IPS DF 6.9 (cell line): Measurements from ENCODE around the gene DPH3.

ENCODE experiments used
- DNase-seq: peaks from one replicate; pipeline ENCODE4 v3.0.0-alpha.2; 2013; ENCODE audit warnings: low read depth, low spot score
- H3K27ac ChIP-seq: one replicate; pipeline ENCODE4 v1.5.1; 2013; ENCODE audit warnings: low read length, control low read depth
- H3K27me3 ChIP-seq: 2 replicates; pipeline ENCODE4 v1.6.1; 2013; ENCODE audit warnings: mild to moderate bottlenecking, low read length; ENCODE audit not compliant: control insufficient read depth, insufficient read depth
- H3K36me3 ChIP-seq: 2 replicates; pipeline ENCODE4 v1.6.1; 2013; ENCODE audit warnings: low read length; ENCODE audit not compliant: control insufficient read depth, insufficient read depth
- H3K4me1 ChIP-seq: 2 replicates; pipeline ENCODE4 v1.6.1; 2013; ENCODE audit warnings: low read length; ENCODE audit not compliant: control insufficient read depth, insufficient read depth
- H3K4me3 ChIP-seq: 2 replicates; pipeline ENCODE4 v1.5.1; 2013; ENCODE audit warnings: mild to moderate bottlenecking, low read length
- H3K9me3 ChIP-seq: 2 replicates; pipeline ENCODE4 v1.6.1; 2013; ENCODE audit warnings: low read length, inconsistent platforms; ENCODE audit not compliant: control insufficient read depth, insufficient read depth
- WGBS: extraction: QIAGEN DNeasy Blood & Tissue Kit; methylation state at CpG from one replicate; pipeline ENCODE4 v1.1.7; 2013; ENCODE audit warnings: mixed read lengths, missing lambda C conversion rate; ENCODE audit not compliant: insufficient read length, insufficient coverage; 5-methylcytosine and 5-hydroxymethylcytosine counted together

DPH3 gene

GRCh38 chr3:16236030-16236639 is 28.6 kb downstream of the DPH3 start:
- WGBS = no CpG with 5 or more reads among the region's 4 CpGs
- Histone ChIP-seq H3K9me3 (no peaks in the 10 kb centered on the region), H3K36me3 (no peaks in the 10 kb centered on the region), H3K4me3 (no peak overlapping the region), H3K4me1 (no peaks in the 10 kb centered on the region), H3K27ac (no peak overlapping the region), H3K27me3 (no peaks in the 10 kb centered on the region)
- no peak for DNase-seq

- no CpG with 5 or more reads among the region's 2 CpGs for WGBS
- Histone ChIP-seq H3K36me3 (no peaks in the 10 kb centered on the region), H3K9me3 (no peaks in the 10 kb centered on the region), H3K4me3 (no peak overlapping the region), H3K27ac (no peak overlapping the region), H3K27me3 (no peaks in the 10 kb centered on the region), H3K4me1 (no peaks in the 10 kb centered on the region)
- no peak for DNase-seq
Measured at GRCh38 chr3:16234281-16234680, 30.5 kb downstream of the DPH3 start.

- no CpG with 5 or more reads among the region's 1 CpG for WGBS
- Histone ChIP-seq H3K36me3 (no peaks in the 10 kb centered on the region), H3K27me3 (no peaks in the 10 kb centered on the region), H3K27ac (no peak overlapping the region), H3K4me1 (no peaks in the 10 kb centered on the region), H3K4me3 (no peak overlapping the region), H3K9me3 (no peaks in the 10 kb centered on the region)
- DNase-seq = no peak
Measured at GRCh38 chr3:16233806-16234205, 30.9 kb downstream of the DPH3 start.

GRCh38 chr3:16231983-16232382 is 32.8 kb downstream of the DPH3 start:
- Histone ChIP-seq H3K4me1 (no peaks in the 10 kb centered on the region), H3K4me3 (no peak overlapping the region), H3K9me3 (no peaks in the 10 kb centered on the region), H3K36me3 (no peaks in the 10 kb centered on the region), H3K27me3 (no peaks in the 10 kb centered on the region), H3K27ac (no peak overlapping the region)
- WGBS = no CpG with 5 or more reads among the region's 2 CpGs
- DNase-seq = no peak

GRCh38 chr3:16229681-16230080 is 35.1 kb downstream of the DPH3 start:
- H3K27ac ChIP-seq = no peak overlapping the region
- no peaks in the 10 kb centered on the region for H3K4me1 ChIP-seq
- DNase-seq = no peak
- H3K27me3 ChIP-seq = no peaks in the 10 kb centered on the region
- no peaks in the 10 kb centered on the region for H3K9me3 ChIP-seq
- H3K36me3 ChIP-seq = no peaks in the 10 kb centered on the region
- no peak overlapping the region for H3K4me3 ChIP-seq

- no peak for DNase-seq
- no CpG with 5 or more reads among the region's 1 CpG for WGBS
- no peaks in the 10 kb centered on the region for H3K9me3 ChIP-seq
- H3K36me3 ChIP-seq = no peaks in the 10 kb centered on the region
- no peak overlapping the region for H3K27ac ChIP-seq
- H3K27me3 ChIP-seq = no peaks in the 10 kb centered on the region
- no peak overlapping the region for H3K4me3 ChIP-seq
- H3K4me1 ChIP-seq = no peaks in the 10 kb centered on the region
Measured at GRCh38 chr3:16227566-16227965, 37.2 kb downstream of the DPH3 start.

GRCh38 chr3:16224325-16224724 is 40.4 kb downstream of the DPH3 start:
- no peak for DNase-seq
- no CpG with 5 or more reads among the region's 2 CpGs for WGBS
- Histone ChIP-seq H3K36me3 (no peaks in the 10 kb centered on the region), H3K4me1 (no peaks in the 10 kb centered on the region), H3K4me3 (no peak overlapping the region), H3K27me3 (no peaks in the 10 kb centered on the region), H3K27ac (no peak overlapping the region), H3K9me3 (no peaks in the 10 kb centered on the region)

- H3K4me3 ChIP-seq = no peak overlapping the region
- no peak for DNase-seq
- no peaks in the 10 kb centered on the region for H3K36me3 ChIP-seq
- WGBS = no CpG with 5 or more reads among the region's 2 CpGs
- no peaks in the 10 kb centered on the region for H3K27me3 ChIP-seq
- H3K27ac ChIP-seq = no peak overlapping the region
- no peaks in the 10 kb centered on the region for H3K9me3 ChIP-seq
- H3K4me1 ChIP-seq = no peaks in the 10 kb centered on the region
Measured at GRCh38 chr3:16222547-16222946, 42.2 kb downstream of the DPH3 start.

- Histone ChIP-seq H3K9me3 (no peaks in the 10 kb centered on the region), H3K4me1 (no peaks in the 10 kb centered on the region), H3K36me3 (no peaks in the 10 kb centered on the region), H3K4me3 (no peak overlapping the region), H3K27ac (no peak overlapping the region), H3K27me3 (no peaks in the 10 kb centered on the region)
- no peak for DNase-seq
- no CpG with 5 or more reads among the region's 3 CpGs for WGBS
Measured at GRCh38 chr3:16221990-16222389, 42.8 kb downstream of the DPH3 start.

- no peak for DNase-seq
- H3K4me1 ChIP-seq = no peaks in the 10 kb centered on the region
- no peaks in the 10 kb centered on the region for H3K27me3 ChIP-seq
- no CpG with 5 or more reads among the region's 3 CpGs for WGBS
- no peaks in the 10 kb centered on the region for H3K9me3 ChIP-seq
- no peaks in the 10 kb centered on the region for H3K36me3 ChIP-seq
- no peak overlapping the region for H3K4me3 ChIP-seq
- no peak overlapping the region for H3K27ac ChIP-seq
Measured at GRCh38 chr3:16219777-16220176, 45.0 kb downstream of the DPH3 start.

- H3K4me1 ChIP-seq = no peaks in the 10 kb centered on the region; the same call in 1 of the 2 replicates
- WGBS = no CpG with 5 or more reads among the region's 17 CpGs
- H3K9me3 ChIP-seq = no peaks in the 10 kb centered on the region
- DNase-seq = no peak
- no peaks in the 10 kb centered on the region for H3K27me3 ChIP-seq
- no peak overlapping the region for H3K4me3 ChIP-seq
- H3K36me3 ChIP-seq = no peaks in the 10 kb centered on the region
- H3K27ac ChIP-seq = no peak overlapping the region
Measured at GRCh38 chr3:16216373-16216935, 48.3 kb downstream of the DPH3 start.
